AG09319 (cell line): Measurements from ENCODE around the gene SESN1.
"Not testable (repeated sequence)": the region's sequence is repeated elsewhere in the genome, so short reads cannot be mapped to it uniquely, and the experiment has no call there.

Source experiments
- DNase-seq: peaks from one replicate; pipeline ENCODE4 v3.0.0-alpha.2; 2010; ENCODE audit warnings: low read depth; ENCODE audit errors: extremely low read depth
- TF ChIP-seq, protein P1 (sequence below): IDR thresholded peaks from 2 replicates; pipeline ENCODE4 v1.5.1; 2011; ENCODE audit warnings: low read depth, mild to moderate bottlenecking, inconsistent platforms, low read length, moderate library complexity

SESN1 gene

DNA sequence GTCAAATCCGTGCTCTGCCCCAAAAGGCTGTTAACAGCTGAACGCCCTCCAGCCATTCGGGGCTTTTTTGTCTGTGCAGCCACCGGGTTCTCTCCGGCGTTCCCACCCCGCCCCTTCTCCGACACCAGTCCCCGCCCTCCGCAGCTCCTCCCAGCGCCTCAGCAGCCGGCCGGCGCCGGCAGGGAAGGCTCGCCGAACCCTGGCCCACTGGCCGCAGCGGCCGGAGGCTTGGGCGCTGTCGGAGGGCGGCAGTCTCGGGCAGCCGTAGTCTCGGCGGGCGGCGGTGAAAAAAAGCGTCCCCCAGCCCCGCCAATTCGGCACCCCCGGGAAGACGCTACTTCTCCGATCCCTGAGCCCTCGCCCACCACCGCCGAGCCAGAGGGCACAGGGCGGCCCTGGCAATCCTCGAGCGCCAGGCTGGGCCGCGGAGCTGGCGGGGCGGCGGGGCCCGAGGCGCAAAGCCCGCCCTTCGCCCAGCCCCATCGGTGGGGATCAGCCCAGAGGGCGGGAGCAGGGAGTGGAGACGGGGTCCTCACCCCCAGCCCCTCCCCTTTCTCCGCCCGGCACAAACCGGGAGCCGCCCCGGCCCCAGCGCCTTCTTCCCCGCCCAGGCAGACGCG lies at the start of gene SESN1:
Gene SESN1 (minus strand): TSS at position 431 of the 620 bp plus-strand sequence. CDS start 773 bp downstream, outside the sequence.
- TF ChIP-seq, protein P1, sequence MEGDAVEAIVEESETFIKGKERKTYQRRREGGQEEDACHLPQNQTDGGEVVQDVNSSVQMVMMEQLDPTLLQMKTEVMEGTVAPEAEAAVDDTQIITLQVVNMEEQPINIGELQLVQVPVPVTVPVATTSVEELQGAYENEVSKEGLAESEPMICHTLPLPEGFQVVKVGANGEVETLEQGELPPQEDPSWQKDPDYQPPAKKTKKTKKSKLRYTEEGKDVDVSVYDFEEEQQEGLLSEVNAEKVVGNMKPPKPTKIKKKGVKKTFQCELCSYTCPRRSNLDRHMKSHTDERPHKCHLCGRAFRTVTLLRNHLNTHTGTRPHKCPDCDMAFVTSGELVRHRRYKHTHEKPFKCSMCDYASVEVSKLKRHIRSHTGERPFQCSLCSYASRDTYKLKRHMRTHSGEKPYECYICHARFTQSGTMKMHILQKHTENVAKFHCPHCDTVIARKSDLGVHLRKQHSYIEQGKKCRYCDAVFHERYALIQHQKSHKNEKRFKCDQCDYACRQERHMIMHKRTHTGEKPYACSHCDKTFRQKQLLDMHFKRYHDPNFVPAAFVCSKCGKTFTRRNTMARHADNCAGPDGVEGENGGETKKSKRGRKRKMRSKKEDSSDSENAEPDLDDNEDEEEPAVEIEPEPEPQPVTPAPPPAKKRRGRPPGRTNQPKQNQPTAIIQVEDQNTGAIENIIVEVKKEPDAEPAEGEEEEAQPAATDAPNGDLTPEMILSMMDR, result no peak
- peak; percentile 96 for DNase-seq

GRCh38 chr6:109143191-109143590 lies 48.5 kb upstream of the SESN1 start:
- DNase-seq, result no peak
- TF ChIP-seq, protein P1, result no peak

DNA sequence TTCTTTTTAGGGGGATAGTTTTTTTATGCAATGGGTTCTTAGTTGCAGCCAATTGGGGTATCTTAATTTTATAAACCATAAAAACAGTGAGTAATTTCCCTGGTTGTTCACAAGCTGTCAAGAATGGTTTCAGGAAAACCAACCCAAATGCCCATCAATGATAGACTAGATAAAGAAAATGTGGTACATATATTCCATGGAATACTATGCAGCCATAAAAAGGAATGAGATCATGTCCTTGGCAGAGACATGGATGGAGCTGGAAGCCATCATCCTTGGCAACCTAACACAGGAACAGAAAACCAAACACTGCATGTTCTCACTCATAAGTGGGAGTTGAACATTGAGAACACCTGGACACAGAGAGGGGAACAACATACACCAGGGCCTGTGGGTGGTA lies 47.4 kb upstream of the SESN1 start:
- not testable (repeated sequence) for DNase-seq

- DNase-seq, result no peak
- TF ChIP-seq, protein P1, result no peak
These were observed 44.5 kb upstream of the SESN1 start for GRCh38 chr6:109139109-109139508.

- DNase-seq, result not testable (repeated sequence)
These were observed 41.9 kb upstream of the SESN1 start for GRCh38 chr6:109136530-109136929.

DNA sequence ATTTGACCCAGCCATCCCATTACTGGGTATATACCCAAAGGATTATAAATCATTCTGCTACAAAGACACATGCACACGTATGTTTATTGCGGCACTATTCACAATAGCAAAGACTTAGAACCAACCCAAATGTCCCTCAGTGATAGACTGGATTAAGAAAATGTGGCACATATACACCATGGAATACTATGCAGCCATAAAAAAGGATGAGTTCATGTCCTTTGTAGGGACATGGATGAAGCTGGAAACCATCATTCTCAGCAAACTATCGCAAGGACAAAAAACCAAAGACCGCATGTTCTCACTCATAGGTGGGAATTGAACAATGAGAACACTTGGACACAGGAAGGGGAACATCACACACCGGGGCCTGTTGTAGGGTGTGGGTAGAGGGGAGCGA lies 41.4 kb upstream of the SESN1 start:
- DNase-seq, result not testable (repeated sequence)

GRCh38 chr6:109135600-109135999 lies 41.0 kb upstream of the SESN1 start:
- DNase-seq, result not testable (repeated sequence)

GRCh38 chr6:109130065-109130464 lies 35.4 kb upstream of the SESN1 start:
- TF ChIP-seq, protein P1, result no peak
- no peak for DNase-seq

DNA sequence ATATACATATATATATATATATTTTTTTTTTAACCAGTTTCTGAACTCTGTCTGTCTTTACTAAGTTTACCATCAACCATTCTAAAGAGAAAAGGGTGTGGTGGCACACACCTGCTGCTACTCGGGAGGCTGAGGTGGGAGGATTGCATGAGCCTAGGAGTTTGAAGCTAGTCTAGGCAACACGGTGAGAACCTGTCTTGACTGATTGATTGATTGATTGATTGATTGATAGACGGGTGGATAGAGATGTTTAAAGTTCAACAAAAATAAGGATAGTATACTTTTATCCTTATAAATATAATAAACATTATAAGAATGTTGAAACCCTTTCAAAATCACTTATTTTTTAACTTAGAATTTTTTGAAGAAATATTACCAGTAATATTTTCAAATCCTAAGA lies 30.9 kb upstream of the SESN1 start:
- TF ChIP-seq, protein P1, result no peak
- DNase-seq, result no peak

- TF ChIP-seq, protein P1, result no peak
- no peak for DNase-seq
These were observed 29.6 kb upstream of the SESN1 start for GRCh38 chr6:109124219-109124618.
